Melanocyte of skin (primary cell): ENCODE measurements around the gene CCDC12. TPM values are rescaled to one million over a fixed set of nuclear protein-coding genes. Genes with fewer than 3 reads are reported as not detected.

ENCODE experiments used
- small RNA-seq, 2 donors: library from RNA; depleted of rRNA; stranded (forward); fragments of <200 nt; gene quantifications; one replicate each; pipeline ENCODE3, GENCODE V24; 2012
- total RNA-seq, 2 donors: library from RNA; depleted of rRNA; stranded (reverse); fragments of >200 nt; gene quantifications; 2 replicates each; pipeline ENCODE4 v1.2.3, GENCODE V29; 2012

CCDC12 gene
- total RNA-seq, result 10 to 100 TPM; 17.2 to 26.6 TPM

DNA sequence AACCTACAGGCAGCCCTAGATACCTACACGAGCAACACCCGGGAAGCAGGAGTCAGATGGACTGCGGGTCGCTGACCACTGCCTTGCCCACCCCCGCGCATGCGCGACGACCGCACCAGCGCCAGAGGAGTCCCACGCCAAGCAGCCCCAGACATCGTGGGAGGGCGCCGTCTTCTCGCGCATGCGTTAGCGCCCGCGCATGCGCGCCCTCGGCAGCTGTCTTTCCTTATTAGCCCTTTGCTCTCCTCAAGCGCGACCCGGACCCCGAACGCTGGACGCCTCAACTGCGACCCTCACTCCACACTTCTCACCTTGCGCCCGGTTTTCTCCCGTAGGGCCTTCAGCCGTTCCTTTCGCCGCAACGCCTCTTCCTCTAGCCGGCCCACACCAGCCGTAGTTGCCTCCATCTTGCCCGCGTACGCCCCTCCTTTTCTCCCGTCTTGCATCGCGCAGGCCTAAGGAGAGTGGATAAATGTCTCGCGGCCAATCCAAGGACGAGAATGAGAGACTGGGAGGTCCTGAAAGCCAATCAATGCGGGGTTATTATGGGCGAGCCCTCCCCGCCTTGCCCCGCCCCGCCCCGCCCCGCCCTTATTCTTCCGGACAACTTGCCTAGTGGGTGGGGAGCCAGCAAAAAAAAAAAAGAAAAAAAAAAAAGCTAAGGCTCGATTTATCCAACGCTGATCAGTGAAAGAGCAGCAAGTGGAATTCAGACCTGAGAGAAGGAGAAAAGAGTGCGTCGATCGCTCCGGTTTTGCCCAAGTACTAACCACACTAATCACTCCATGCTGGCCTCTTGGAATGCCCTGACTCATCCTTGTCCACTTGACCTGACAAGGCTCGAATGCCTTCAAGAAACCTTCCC, at the start of gene CCDC12:
Gene CCDC12, minus strand, starts transcription at position 420 of the 865 bp plus-strand sequence. Its CDS starts 13 bp downstream, at position 407.

DNA sequence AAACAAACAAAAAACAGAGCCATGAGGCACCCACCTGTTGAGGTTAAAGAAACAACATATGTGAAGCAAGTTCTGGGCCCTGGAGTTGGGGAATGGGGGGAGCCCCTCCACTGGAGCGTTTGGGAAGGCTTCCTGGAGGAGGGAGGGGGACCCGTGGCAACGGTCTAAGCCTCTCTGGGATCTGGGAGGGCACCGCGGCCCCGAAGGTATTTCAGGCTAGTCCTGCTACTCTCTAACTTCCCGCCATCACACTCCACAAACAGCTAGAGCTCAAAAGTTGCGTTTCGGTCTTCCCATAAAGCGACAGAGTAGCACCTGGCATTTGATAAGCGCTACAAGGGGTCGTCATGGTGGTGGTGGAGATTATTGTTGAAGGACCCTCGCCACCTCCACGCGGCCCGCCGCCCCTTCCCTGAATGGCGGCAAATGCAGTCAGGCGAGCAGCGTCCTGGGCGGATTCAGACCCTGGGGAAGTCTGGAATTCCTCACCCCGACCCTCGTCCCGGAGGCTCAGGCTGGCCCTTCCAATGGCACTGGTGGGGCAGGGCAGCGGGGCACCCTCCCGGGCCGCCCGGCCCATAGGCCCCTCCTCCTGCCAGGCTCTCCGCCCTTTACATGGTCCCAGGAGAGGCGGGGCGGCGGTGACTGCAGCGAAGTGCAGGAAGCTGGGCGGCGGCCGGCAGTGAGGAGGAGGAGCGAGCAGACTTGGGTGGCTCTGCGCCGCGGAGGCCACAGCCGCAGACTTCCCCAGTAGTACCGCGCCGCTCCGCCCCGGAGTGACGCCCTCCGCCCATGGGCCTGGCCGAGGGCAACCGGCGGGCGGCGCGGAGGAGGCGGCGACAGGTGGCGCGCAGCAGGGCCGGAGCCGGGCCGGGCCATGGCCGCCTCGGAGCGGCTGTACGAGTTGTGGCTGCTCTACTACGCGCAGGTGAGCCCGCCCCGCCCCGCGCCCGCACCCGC, 2.7 kb upstream of the CCDC12 start, which contains the start of gene NBEAL2:
Gene NBEAL2, plus strand, starts transcription at position 682 of the 960 bp plus-strand sequence. Its CDS starts 196 bp downstream, at position 878.

DNA sequence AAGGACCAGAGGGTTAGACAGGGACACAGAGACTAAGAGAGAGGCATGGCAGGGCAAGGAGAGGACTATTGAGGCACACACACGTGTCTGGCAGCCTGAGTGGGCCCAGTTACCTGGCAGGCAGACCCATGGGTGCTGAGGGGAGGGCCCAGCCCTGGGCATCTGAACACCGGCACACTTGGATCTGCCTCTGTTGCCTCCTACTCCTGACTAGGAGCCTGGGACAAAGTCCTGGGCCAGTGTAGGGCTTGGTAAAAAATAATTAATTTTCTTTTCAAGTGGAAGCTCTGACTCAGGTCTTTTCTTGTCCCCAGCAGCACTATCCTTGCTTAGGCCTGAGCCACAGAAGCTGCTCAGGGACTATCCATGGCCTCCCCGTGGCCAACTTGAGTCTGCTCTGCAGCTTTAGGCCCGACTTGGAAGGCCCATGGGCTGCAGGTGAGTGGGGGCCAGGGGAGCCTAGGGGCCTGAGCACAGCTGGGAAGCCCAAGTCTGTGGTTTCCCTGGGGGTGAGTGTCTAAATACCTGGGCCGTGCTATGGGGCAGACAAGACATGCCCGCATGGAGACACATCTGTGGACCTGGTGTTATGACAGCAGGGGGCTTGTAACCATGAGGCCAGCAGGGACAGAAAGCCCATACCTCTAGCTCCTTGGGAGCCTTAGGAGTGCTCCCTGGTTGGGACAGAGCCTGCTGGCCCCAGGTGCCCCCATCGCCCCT, 99.0 kb downstream of the CCDC12 start, which contains the start of gene PTH1R:
Gene PTH1R, plus strand, starts transcription at position 316 of the 720 bp plus-strand sequence. CDS start 5,839 bp downstream, outside the sequence.

Small RNA genes lying within 50 kb of the gene (small RNA-seq; reads per million reads assigned to genes)
- 0 reads per million in 2 donors for gene AC109583.2

Other genes with a start within 250 kb of the CCDC12 start
- gene MYL3, start 113.3 kb downstream of the CCDC12 start, total RNA-seq, result not detected
- gene PTH1R, start 99.0 kb downstream of the CCDC12 start, total RNA-seq, result under 1 TPM in 1 of 2 donors, not detected in 1; 0.33 TPM
- 1 to 10 TPM; 4.5 to 6.3 TPM for gene NBEAL2, start 2.9 kb upstream of the CCDC12 start, total RNA-seq
- 10 to 100 TPM; 25.0 to 27.5 TPM for gene SETD2, start 187.4 kb upstream of the CCDC12 start, total RNA-seq